GM18508 (cell line): ENCODE measurements around the gene RETN.
"Not testable (repeated sequence)": the region's sequence is repeated elsewhere in the genome, so short reads cannot be mapped to it uniquely, and the experiment has no call there.

Experiments used
- ATAC-seq: cut with Tn5 transposase; IDR thresholded peaks from one replicate; pipeline ENCODE4 v1.9.1; 2021; ENCODE audit warnings: moderate number of reproducible peaks; ENCODE audit not compliant: insufficient read depth, unreplicated experiment

RETN gene

DNA sequence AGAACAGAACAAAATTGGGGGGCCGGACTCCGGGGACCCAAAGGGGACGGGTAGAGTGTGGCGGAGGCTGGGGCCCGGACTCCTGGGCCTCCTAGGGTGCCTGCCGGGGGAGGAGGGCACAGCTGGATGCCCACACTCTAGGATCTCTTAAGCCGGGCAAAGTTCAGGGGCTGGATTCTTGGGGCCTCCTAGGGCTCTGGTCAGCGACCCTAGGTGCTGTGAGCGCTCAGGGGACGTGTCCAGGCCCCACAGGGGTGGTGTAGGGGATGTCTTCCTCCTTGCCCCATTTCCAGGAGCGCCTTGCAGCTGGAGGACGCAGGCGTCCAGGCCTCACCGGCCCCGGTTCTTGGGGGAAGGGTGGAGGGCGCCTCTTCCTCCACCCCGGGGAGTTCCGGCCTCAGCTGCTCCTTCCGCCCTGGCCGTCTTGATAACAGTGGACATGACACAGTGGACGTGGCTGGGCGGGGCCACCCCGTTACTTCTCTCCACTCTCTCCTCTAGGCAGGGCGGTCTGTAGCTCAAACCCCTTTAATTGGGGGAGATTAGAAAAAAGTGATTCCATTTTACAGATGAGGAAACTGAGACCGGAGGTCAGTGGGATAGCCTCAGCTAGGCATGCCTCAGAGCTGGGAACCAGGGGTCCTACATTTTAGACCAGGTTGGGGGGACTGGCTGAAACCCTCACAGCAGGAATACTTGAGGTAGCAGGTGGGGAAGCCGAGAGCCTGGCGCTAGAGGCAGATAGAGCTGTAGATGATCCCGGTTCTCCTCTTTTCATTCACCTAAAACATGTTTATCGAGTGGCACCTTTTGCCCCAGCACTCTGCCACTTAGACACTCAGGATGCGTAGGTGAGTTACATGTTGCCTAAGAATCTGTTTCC lies 31.2 kb upstream of the RETN start:
- no peak for ATAC-seq

DNA sequence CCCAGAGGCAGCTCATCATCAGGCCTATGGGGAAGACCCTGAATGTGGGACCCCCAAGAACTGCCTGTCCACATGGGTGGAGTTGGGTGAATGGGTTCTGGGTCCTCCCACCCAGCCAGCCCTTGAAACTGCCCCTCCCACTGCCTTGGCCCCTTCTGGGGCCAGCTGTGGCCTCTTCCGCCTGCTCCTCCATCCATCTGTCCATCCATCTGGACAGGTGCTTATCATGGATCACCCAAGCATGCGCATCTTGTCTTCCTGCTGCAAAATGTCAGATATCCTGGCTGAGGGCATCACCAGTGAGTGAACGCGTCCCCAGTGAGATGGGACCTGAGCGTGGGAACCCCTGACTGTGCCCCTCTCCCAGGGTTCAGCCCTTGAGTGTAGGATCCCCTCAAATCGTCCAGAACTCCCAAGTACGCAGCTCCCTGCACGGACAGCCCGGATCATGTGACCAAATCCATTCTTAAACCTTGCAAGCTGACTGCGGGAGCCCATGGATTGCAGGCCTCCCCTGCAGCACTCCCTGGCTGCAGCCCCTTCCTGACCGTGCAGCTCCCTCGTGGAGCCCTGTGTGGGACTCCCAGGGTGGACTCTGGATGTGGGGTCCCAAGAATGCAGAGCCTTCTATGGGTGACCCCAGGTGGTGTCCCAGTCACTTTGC lies 29.9 kb upstream of the RETN start:
- no peak for ATAC-seq

GRCh38 chr19:7639863-7640348 lies 28.9 kb upstream of the RETN start:
- no peak for ATAC-seq

DNA sequence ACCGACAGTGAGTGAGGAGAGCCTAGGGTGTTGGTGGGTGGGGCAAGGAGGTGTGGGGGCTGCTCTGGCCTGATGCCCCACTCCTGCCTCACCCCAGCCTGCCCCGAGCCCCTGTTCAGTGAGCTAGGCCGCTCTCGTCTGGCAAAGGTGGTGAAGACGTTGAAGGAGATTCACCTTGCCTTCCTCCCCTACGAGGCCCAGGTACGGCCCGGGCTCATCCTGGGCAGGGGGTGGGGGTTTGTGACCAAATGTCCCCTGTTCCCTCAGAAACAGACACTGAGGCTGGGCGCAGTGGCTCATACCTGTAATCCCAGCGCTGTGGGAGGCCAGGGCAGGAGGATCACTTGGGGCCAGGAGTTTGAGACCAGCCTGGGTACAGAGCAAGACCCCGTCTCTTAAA lies 28.0 kb upstream of the RETN start:
- no peak for ATAC-seq

DNA sequence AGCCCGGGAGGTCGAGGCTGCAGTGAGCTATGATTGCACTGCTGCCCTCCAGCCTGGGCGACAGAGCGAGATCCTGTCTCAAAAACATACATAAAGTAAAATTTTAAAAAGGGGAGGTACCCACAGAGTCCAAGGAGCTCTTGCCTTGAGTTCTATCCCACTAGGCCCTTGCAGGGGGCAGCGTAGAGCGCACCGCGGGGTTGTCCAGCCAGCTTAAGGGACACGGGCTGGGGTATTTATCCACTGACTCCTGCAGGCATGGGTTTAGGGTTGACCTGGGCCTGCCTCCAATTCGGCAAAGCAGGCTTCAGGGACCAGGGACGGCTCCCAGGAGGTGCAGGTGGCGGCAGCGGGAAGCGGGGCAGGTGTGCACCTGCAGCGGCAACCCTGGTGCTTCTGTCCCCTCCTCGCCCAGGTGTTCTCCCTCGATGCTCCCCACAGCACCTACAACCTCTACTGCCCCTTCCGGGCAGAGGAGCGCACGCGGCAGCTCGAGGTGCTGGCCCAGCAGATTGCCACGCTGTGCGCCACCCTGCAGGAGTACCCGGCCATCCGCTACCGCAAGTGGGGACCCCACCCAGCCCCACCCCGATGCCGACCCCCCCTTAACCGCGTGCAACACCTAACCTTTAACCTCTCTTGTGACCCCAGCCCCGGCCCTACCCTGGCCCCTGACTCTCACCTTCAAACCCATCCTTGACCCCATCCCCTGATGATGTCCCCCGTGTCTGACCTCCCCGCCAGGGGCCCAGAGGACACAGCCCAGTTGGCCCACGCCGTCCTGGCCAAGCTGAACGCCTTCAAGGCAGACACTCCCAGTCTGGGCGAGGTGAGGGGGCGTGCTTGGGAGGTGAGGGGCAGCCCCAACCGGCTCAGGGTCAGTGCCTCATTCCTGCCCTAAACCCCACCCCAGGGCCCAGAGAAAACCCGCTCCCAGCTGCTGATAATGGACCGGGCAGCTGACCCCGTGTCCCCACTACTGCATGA lies 27.3 kb upstream of the RETN start:
- ATAC-seq, result no peak

- ATAC-seq, result no peak
These were observed 26.4 kb upstream of the RETN start for GRCh38 chr19:7642295-7643030.

GRCh38 chr19:7643031-7643415 lies 25.8 kb upstream of the RETN start:
- ATAC-seq, result no peak

DNA sequence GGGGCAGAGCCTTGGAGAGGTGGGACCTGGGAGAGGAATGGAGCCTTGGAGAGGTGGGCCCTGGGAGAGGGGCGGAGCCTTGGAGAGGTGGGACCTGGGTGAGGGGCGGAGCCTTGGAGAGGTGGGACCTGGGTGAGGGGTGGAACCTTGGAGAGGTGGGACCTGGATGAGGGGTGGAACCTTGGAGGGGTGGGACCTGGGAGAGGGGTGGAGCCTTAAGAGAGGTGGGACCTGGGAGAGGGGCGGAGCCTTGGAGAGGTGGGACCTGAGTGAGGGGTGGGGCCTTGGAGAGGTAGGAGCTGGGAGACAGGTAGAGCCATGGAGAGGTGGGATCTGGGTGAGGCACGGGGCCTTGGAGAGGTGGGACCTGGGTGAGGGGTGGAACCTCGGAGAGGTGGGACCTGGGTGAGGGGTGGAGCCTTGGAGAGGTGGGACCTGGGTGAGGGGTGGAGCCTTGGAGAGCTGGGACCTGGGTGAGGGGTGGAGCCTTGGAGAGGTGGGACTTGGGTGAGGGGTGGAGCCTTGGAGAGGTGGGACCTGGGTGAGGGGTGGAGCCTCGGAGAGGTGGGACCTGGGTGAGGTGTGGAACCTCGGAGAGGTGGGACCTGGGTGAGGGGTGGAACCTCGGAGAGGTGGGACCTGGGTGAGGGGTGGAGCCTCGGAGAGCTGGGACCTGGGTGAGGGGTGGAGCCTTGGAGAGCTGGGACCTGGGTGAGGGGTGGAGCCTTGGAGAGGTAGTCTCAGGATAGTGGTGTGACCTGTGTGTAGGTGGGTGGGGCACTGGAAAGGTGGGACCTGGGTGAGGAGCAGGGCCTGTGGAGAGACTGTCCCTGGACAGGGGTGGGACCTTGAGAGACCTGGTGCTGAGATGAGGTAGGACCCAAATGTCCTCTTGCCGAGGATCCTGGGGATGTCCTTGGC lies 25.0 kb upstream of the RETN start:
- ATAC-seq, result not testable (repeated sequence)

GRCh38 chr19:7644550-7644877 lies 24.3 kb upstream of the RETN start:
- ATAC-seq, result no peak

- no peak for ATAC-seq
These were observed 23.7 kb upstream of the RETN start for GRCh38 chr19:7645163-7645562.

- ATAC-seq, result no peak
These were observed 23.0 kb upstream of the RETN start for GRCh38 chr19:7645656-7646425.

DNA sequence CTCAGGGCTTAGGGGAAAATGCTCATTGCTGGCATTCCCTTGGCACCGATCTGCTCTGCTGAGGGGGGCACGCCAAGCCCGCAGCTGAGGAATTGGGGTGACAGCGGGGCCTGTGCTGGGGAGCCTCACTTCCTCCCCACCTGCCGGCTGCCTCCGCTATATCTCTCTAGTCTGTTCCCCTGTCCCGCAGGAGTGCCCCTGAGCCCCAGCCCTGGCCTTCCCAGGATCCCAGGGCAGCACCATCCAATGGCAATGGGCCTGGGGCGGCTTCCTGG lies 22.5 kb upstream of the RETN start:
- ATAC-seq, result no peak

DNA sequence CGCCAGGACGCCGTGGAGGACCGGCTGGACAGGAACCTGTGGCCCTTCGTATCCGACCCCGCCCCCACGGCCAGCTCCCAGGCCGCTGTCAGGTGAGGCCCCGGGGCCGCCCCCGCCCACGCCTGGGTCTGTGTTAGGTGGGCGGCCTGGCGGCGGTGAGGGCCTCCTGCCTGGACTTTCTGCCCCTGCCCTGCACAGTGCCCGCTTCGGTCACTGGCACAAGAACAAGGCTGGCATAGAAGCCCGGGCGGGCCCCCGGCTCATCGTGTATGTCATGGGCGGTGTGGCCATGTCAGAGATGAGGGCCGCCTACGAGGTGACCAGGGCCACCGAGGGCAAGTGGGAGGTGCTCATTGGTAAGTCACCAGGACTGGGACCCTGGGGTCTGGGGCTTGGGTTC lies 21.7 kb upstream of the RETN start:
- ATAC-seq, result no peak

DNA sequence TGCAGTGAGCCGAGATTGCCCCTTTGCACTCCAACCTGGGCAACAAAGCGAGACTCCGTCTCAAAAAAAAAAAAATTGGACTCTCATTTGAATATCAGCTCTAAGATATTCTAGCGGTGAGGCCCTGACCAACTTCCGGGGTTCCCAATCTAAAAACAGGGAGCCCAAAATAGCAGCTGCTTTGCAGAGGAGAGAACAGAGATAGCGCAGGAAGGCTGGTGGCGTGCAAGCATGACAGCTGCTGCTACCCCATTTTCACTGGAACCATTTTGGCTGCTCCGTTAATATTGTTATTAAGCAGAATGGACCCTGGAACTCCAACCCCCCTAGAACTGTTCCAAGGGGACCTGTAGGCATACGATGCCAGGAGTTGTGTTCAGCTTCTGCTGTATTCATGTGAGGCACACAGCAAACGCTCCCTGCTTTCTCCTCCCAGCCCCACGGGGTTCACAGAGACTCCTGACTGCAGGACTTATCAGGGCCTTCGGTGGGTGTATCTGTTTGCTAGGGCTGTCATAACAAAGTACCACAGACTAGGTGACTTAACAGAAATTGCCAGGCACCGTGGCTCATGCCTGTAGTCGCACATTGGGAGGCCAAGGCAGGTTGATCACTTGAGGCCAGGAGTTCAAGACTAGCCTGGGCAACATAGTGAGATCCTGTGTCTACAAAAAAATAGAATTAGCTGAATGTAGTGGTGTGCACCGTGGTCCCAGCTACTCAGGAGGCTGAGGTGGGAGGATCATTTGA lies 20.4 kb upstream of the RETN start:
- no peak for ATAC-seq

DNA sequence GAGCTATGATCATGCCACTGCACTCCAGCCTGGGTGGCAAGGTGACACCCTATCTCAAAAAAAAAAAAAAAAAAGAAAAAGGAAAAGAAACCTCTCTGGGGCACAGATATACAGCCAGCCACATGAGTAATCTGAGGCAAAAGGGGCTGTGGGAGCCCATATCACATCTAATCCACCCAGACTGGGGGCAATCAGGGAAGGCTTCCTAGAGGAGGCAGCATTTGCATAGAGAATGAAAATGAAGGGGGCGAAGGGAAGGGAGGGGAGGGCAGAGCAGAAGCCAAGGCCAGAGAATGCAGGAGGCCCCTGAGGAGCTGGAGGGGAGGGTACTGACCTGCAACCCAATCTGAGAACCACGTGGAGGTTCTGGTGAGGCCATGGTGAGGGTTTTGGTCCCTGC lies 18.7 kb upstream of the RETN start:
- ATAC-seq, result no peak

GRCh38 chr19:7652061-7652641 lies 16.7 kb upstream of the RETN start:
- no peak for ATAC-seq

DNA sequence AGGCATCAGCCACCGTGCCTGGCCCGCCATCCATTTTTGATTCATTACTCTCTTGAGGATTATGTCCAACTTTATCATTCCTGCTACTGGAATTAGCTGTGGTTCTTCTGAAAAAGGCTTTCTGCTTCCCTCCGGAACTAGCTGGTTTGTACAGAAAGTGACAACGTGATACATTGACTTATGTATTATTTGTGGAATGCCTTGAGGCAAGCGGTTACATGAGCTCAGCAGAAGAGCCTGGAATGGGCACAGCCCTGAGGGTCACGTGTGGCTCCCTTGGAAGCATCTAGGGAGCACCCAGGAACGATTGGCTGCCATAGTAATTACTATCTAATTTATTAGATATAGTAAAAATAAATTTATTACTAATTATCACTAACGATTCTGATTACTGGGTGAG lies 14.4 kb upstream of the RETN start:
- ATAC-seq, result no peak
